SK-N-SH (cell line): ENCODE results near the gene FRYL. TPM values are rescaled to one million over a fixed set of nuclear protein-coding genes. Genes with fewer than 3 reads are reported as not detected.
A peak's percentile ranks its signal among the peaks of the same experiment; 100 is the strongest.

ENCODE experiments used
- CTCF ChIA-PET: fragments of 300-600, 350-600 bp; formaldehyde crosslinking; extraction: SDS; loops from one replicate; lab custom pipeline; 2021; lab: Yijun Ruan, JAX
- POLR2A ChIA-PET: fragments of 350-600 bp; sonication (Branson Sonifier 250); formaldehyde crosslinking; extraction: SDS; loops from one replicate; lab custom pipeline; 2020; ENCODE audit warnings: antibody characterized with exemption, inconsistent platforms; lab: Yijun Ruan, JAX
- DNase-seq: peaks from one replicate; pipeline ENCODE4 v3.0.0; 2012
- H2AFZ ChIP-seq: fragments of 200-600 bp; sonication (generic); 2 replicates; pipeline ENCODE4 v1.8.1; 2016; ENCODE audit warnings: antibody characterized with exemption, mild to moderate bottlenecking, low read depth
- H3F3A ChIP-seq: fragments of 200-600 bp; sonication (generic); replicated peaks from 2 replicates; pipeline ENCODE3; 2016; ENCODE audit warnings: antibody characterized with exemption, mild to moderate bottlenecking; ENCODE audit not compliant: insufficient read depth
- H3K27ac ChIP-seq, 2 experiments: fragments of 200-500 bp in 1 of 2; fragments of 200-600 bp in 1 of 2; sonication (Bioruptor generic) in 1 of 2; sonication (generic), shearing (Covaris generic) in 1 of 2; 2 replicates each; pipeline versions ENCODE4 v1.5.1 to v1.6.1; 2014 to 2016; ENCODE audit warnings: low read depth in 2 of 2, inconsistent platforms in 1 of 2, low read length in 1 of 2, mild to moderate bottlenecking in 1 of 2, mixed read lengths in 1 of 2
- H3K27me3 ChIP-seq: fragments of 200-600 bp; sonication (generic), shearing (Covaris generic); 2 replicates; pipeline ENCODE4 v1.6.1; 2016; ENCODE audit warnings: mixed run types; ENCODE audit not compliant: insufficient read depth
- H3K36me3 ChIP-seq, 2 experiments: fragments of 200-500 bp in 1 of 2; fragments of 200-600 bp in 1 of 2; sonication (Bioruptor generic) in 1 of 2; sonication (generic) in 1 of 2; replicated peaks in 1 of 2; 2 replicates each; pipeline versions ENCODE3 to v1.5.1; 2014 to 2016; ENCODE audit warnings: low read length in 1 of 2, mild to moderate bottlenecking in 1 of 2; ENCODE audit not compliant: insufficient read depth in 2 of 2, control insufficient read depth in 1 of 2
- H3K4me1 ChIP-seq, 2 experiments: fragments of 200-500 bp in 1 of 2; fragments of 200-600 bp in 1 of 2; sonication (Bioruptor generic) in 1 of 2; sonication (generic), shearing (Covaris generic) in 1 of 2; 2 replicates each; pipeline versions ENCODE4 v1.5.1 to v1.6.1; 2014 to 2016; ENCODE audit warnings: low read depth in 1 of 2, low read length in 1 of 2, mixed run types in 1 of 2; ENCODE audit not compliant: insufficient read depth in 2 of 2, control insufficient read depth in 1 of 2
- H3K4me2 ChIP-seq: fragments of 200-600 bp; sonication (generic), shearing (Covaris generic); 2 replicates; pipeline ENCODE4 v1.6.1; 2017; ENCODE audit warnings: mixed run types
- H3K4me3 ChIP-seq, 2 experiments: fragments of 200-500 bp in 1 of 2; fragments of 200-600 bp in 1 of 2; sonication (Bioruptor generic) in 1 of 2; sonication (generic), shearing (Covaris generic) in 1 of 2; 2 replicates each; pipeline versions ENCODE4 v1.5.1 to v1.8.1; 2014 to 2016; ENCODE audit warnings: low read depth in 2 of 2, inconsistent platforms in 1 of 2, low read length in 1 of 2, mild to moderate bottlenecking in 1 of 2, mixed read lengths in 1 of 2, moderate library complexity in 1 of 2
- H3K79me2 ChIP-seq: fragments of 200-600 bp; sonication (generic); 2 replicates; pipeline ENCODE4 v1.8.1; 2017; ENCODE audit warnings: mild to moderate bottlenecking; ENCODE audit not compliant: insufficient read depth
- H3K9ac ChIP-seq: fragments of 200-600 bp; sonication (generic); 2 replicates; pipeline ENCODE4 v1.6.1; 2017; ENCODE audit warnings: mixed run types
- H3K9me2 ChIP-seq: fragments of 200-600 bp; sonication (generic); 2 replicates; pipeline ENCODE4 v1.6.1; 2017; ENCODE audit warnings: mixed run types
- H3K9me3 ChIP-seq: fragments of 200-600 bp; sonication (generic); 2 replicates; pipeline ENCODE4 v1.6.1; 2017; ENCODE audit warnings: mixed run types, mild to moderate bottlenecking, moderate library complexity
- H4K20me1 ChIP-seq: fragments of 200-600 bp; sonication (generic); 2 replicates; pipeline ENCODE4 v1.6.1; 2017; ENCODE audit warnings: mild to moderate bottlenecking, mixed run types; ENCODE audit not compliant: insufficient read depth
- EP300 ChIP-seq, 2 experiments: IDR thresholded peaks; 2 replicates each; pipeline versions ENCODE4 v1.4.0 to v1.6.1; 2012; ENCODE audit warnings: borderline replicate concordance in 1 of 2, low read depth in 1 of 2, low read length in 1 of 2
- FOSL2 ChIP-seq: IDR thresholded peaks from 2 replicates; pipeline ENCODE4 v1.4.0; 2012; ENCODE audit warnings: low read depth, mild to moderate bottlenecking, moderate library complexity, borderline replicate concordance
- IRF3 ChIP-seq: fragments of 150-350 bp; IDR thresholded peaks from 2 replicates; pipeline ENCODE4 v1.6.1; 2016; ENCODE audit warnings: mild to moderate bottlenecking, low read depth, low read length
- JUND ChIP-seq: IDR thresholded peaks from 2 replicates; pipeline ENCODE4 v1.4.0; 2012
- NFIC ChIP-seq: IDR thresholded peaks from 2 replicates; pipeline ENCODE4 v1.4.0; 2012; ENCODE audit warnings: borderline replicate concordance
- RAD21 ChIP-seq: IDR thresholded peaks from 2 replicates; pipeline ENCODE4 v1.6.1; 2012; ENCODE audit warnings: mild to moderate bottlenecking, low read length
- RCOR1 ChIP-seq: fragments of 150-350 bp; IDR thresholded peaks from 2 replicates; pipeline ENCODE4 v1.6.1; 2017; ENCODE audit warnings: antibody characterized with exemption, low read length
- REST ChIP-seq: IDR thresholded peaks from 2 replicates; pipeline ENCODE4 v1.6.1; 2012; ENCODE audit warnings: mild to moderate bottlenecking, low read depth, low read length, moderate library complexity
- RFX5 ChIP-seq: IDR thresholded peaks from 2 replicates; pipeline ENCODE4 v1.6.1; 2012; ENCODE audit warnings: mild to moderate bottlenecking, improper control_type of control experiment, low read length
- TCF12 ChIP-seq: IDR thresholded peaks from 2 replicates; pipeline ENCODE4 v1.4.0; 2012
- TEAD4 ChIP-seq: IDR thresholded peaks from 2 replicates; pipeline ENCODE4 v1.4.0; 2012; ENCODE audit warnings: mild to moderate bottlenecking, borderline replicate concordance; ENCODE audit not compliant: insufficient read depth
- USF1 ChIP-seq: IDR thresholded peaks from 2 replicates; pipeline ENCODE4 v1.4.0; 2012; ENCODE audit warnings: low read depth, borderline replicate concordance
- WGBS: methylation state at CpG from one replicate; pipeline ENCODE4 v1.1.6; 2017; ENCODE audit warnings: low lambda C conversion rate; 5-methylcytosine and 5-hydroxymethylcytosine counted together
- polyA plus RNA-seq, 3 experiments: library from polyadenylated mRNA; depleted of rRNA; stranded (reverse); fragments of >200 nt; gene quantifications; 2 replicates each; pipeline ENCODE4 v1.2.3, GENCODE V29; 2012

The FRYL gene
- polyA plus RNA-seq, 1 of the 3 experiments (the other 2 are of a cell fraction) = 8.2 TPM

GRCh38 chr4:48654015-48654664, 125.9 kb downstream of the FRYL start (continued):
- no peak for TF ChIP-seq REST
- TF ChIP-seq RAD21 = no peak
- no peak for TF ChIP-seq USF1
- no peak for TF ChIP-seq EP300 (IDR thresholded peaks at IDR 0.05; ENCODE audit: borderline replicate concordance in 1 of 2, low read depth in 1 of 2, low read length in 1 of 2)
- TF ChIP-seq TEAD4 = no peak
- no peak for TF ChIP-seq RFX5

- H3K4me3 ChIP-seq = peak overlapping the region; percentile 15 to 25; a peak in 3 of 4 replicates
- H3K4me1 ChIP-seq = peaks cover 13 to 38% of the 10 kb centered on the region in 2 experiments; a peak in 3 of 4 replicates
- peak; percentile 30 for DNase-seq
- H3K36me3 ChIP-seq = peaks cover 0 to 6% of the 10 kb centered on the region in 2 experiments
- no peak overlapping the region for H2AFZ ChIP-seq
- WGBS = 20% methylated on average over 8 of the region's 8 CpGs
- POLR2A ChIA-PET = interaction anchor here (1.4 kb wide), 1 partner anchor 127 kb away, joined by 6 read pairs; the partner anchor contains the start of gene FRYL
- H3K27ac ChIP-seq = peak overlapping the region in 1 of 2 experiments; percentile 70; a peak in 3 of 4 replicates
- H3K27me3 ChIP-seq = no peaks in the 10 kb centered on the region
- no peaks in the 10 kb centered on the region for H3K9me2 ChIP-seq
- H3K9me3 ChIP-seq = no peaks in the 10 kb centered on the region
- peaks cover 28% of the 10 kb centered on the region for H3F3A ChIP-seq
- peak overlapping the region; percentile 58; the same call in 1 of the 2 replicates for H3K4me2 ChIP-seq
- H4K20me1 ChIP-seq = peaks cover 40% of the 10 kb centered on the region
- no peak overlapping the region for H3K9ac ChIP-seq
- peaks cover 43% of the 10 kb centered on the region for H3K79me2 ChIP-seq
- CTCF ChIA-PET = interaction anchor here (1.5 to 1.9 kb wide), 3 partner anchors 11 to 34 kb away, joined by 4 to 6 read pairs (median 4); no protein-coding TSS in a partner anchor
- TF ChIP-seq NFIC (peak; percentile 26; the same call in 1 of the 2 replicates), RCOR1 (no peak), JUND (peak; percentile 49; the same call in 1 of the 2 replicates), TCF12 (peak; percentile 37), FOSL2 (peak; percentile 24; the same call in 1 of the 2 replicates), IRF3 (no peak), EP300 (IDR thresholded peaks at IDR 0.05; ENCODE audit: borderline replicate concordance in 1 of 2, low read depth in 1 of 2, low read length in 1 of 2) (0 out of 4 replicates have a peak, but pooled peaks of 1 of the 2 experiments have one; percentile 23), REST (0 out of 2 replicates have a peak, but pooled peaks have one; percentile 39)
These were observed 126.7 kb downstream of the FRYL start for GRCh38 chr4:48653217-48654014.
